Stomach smooth muscle (tissue), 2 donors: ENCODE results near the gene CMTM2.

ENCODE experiments used
- H3K27ac ChIP-seq: one replicate; pipeline ENCODE4 v1.7.0; 2013; ENCODE audit warnings: mild to moderate bottlenecking, low read length, inconsistent platforms
- H3K27me3 ChIP-seq, 2 donors: one replicate each; pipeline ENCODE4 v1.7.0; 2013; ENCODE audit warnings: low read length in 2 of 2; ENCODE audit not compliant: insufficient read depth in 2 of 2, control insufficient read depth in 1 of 2
- H3K36me3 ChIP-seq, 2 donors: one replicate each; pipeline ENCODE4 v1.7.0; 2013; ENCODE audit warnings: low read length in 2 of 2; ENCODE audit not compliant: control insufficient read depth in 2 of 2, insufficient read depth in 2 of 2
- H3K4me1 ChIP-seq: one replicate; pipeline ENCODE4 v1.7.0; 2013; ENCODE audit warnings: low read length; ENCODE audit not compliant: control insufficient read depth, insufficient read depth
- H3K4me3 ChIP-seq, 2 donors: one replicate each; pipeline ENCODE4 v1.7.0; 2013; ENCODE audit warnings: low read length in 2 of 2
- H3K9ac ChIP-seq, 2 donors: one replicate each; pipeline ENCODE4 v1.7.0; 2013; ENCODE audit warnings: low read length in 2 of 2, mild to moderate bottlenecking in 1 of 2
- H3K9me3 ChIP-seq, 2 donors: one replicate each; pipeline ENCODE4 v1.7.0; 2013; ENCODE audit warnings: low read length in 2 of 2; ENCODE audit not compliant: control insufficient read depth in 2 of 2
- donor health status: healthy.
- donor health status: Pancreatic carcinoma.

The CMTM2 gene, protein sequence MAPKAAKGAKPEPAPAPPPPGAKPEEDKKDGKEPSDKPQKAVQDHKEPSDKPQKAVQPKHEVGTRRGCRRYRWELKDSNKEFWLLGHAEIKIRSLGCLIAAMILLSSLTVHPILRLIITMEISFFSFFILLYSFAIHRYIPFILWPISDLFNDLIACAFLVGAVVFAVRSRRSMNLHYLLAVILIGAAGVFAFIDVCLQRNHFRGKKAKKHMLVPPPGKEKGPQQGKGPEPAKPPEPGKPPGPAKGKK

GRCh38 chr16:66578651-66579531 is at the start of gene CMTM2:
Gene CMTM2, plus strand, starts transcription at chr16:66579463. Its CDS starts 145 bp downstream, at chr16:66579608.
- H3K9me3 ChIP-seq = no peaks in the 10 kb centered on the region
- H3K27ac ChIP-seq = no peak within 1 kb of the TSS
- H3K4me1 ChIP-seq = peaks cover 15% of the 10 kb centered on the region
- no peak within 1 kb of the TSS for H3K9ac ChIP-seq
- H3K4me3 ChIP-seq = peak within 1 kb of the TSS; percentile 24 to 54
- no peaks in the 10 kb centered on the region for H3K36me3 ChIP-seq
- H3K27me3 ChIP-seq = peaks cover 22 to 26% of the 10 kb centered on the region in 2 donors

- no peak overlapping the region for H3K9ac ChIP-seq
- H3K4me3 ChIP-seq = no peak overlapping the region
- no peaks in the 10 kb centered on the region for H3K9me3 ChIP-seq
- H3K27ac ChIP-seq = no peak overlapping the region
- H3K27me3 ChIP-seq = no peaks in the 10 kb centered on the region
- H3K36me3 ChIP-seq = peaks cover 45 to 55% of the 10 kb centered on the region in 2 donors
- H3K4me1 ChIP-seq = no peaks in the 10 kb centered on the region
Measured at GRCh38 chr16:66529475-66529874, 49.8 kb upstream of the CMTM2 start.

- Histone ChIP-seq H3K9me3 (no peaks in the 10 kb centered on the region), H3K27me3 (no peaks in the 10 kb centered on the region), H3K36me3 (peaks cover 40 to 42% of the 10 kb centered on the region in 2 donors), H3K9ac (no peak overlapping the region), H3K4me3 (no peak overlapping the region), H3K4me1 (no peaks in the 10 kb centered on the region), H3K27ac (no peak overlapping the region)
Measured at GRCh38 chr16:66534376-66534799, 44.9 kb upstream of the CMTM2 start.

GRCh38 chr16:66536525-66536924 is 42.7 kb upstream of the CMTM2 start:
- Histone ChIP-seq H3K4me1 (no peaks in the 10 kb centered on the region), H3K27me3 (no peaks in the 10 kb centered on the region), H3K9me3 (no peaks in the 10 kb centered on the region), H3K36me3 (peaks cover 26 to 34% of the 10 kb centered on the region in 2 donors), H3K27ac (no peak overlapping the region), H3K4me3 (no peak overlapping the region), H3K9ac (no peak overlapping the region)

DNA sequence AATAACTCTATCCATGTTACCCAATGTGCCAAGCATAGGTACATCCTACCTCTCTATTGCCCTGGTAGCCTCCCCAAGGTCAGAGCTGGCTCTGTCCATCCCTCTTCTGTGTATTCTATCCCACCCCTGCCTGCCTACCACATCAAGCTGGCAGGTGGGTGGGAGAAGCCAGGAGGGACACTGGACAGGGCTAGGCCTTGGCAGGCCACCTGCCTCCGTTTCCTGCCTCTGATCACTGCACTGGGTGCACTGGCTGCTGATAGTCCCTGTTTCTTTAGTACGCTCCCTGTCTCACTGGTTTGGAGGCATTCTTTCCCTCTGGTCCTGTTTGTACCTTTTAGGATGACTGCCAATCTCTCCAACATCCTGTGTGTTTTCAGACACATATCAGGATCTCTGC is 42.0 kb upstream of the CMTM2 start:
- Histone ChIP-seq H3K9ac (no peak overlapping the region), H3K9me3 (no peaks in the 10 kb centered on the region), H3K4me1 (peaks cover 2% of the 10 kb centered on the region), H3K36me3 (peaks cover 25 to 40% of the 10 kb centered on the region in 2 donors), H3K27me3 (no peaks in the 10 kb centered on the region), H3K4me3 (no peak overlapping the region), H3K27ac (no peak overlapping the region)

- Histone ChIP-seq H3K27ac (no peak overlapping the region), H3K9ac (no peak overlapping the region), H3K4me1 (peaks cover 5% of the 10 kb centered on the region), H3K36me3 (peaks cover 32 to 46% of the 10 kb centered on the region in 2 donors), H3K4me3 (no peak overlapping the region), H3K27me3 (no peaks in the 10 kb centered on the region), H3K9me3 (no peaks in the 10 kb centered on the region)
Measured at GRCh38 chr16:66538910-66539309, 40.4 kb upstream of the CMTM2 start.

GRCh38 chr16:66539623-66540469 is 39.4 kb upstream of the CMTM2 start:
- H3K27me3 ChIP-seq = no peaks in the 10 kb centered on the region
- H3K4me3 ChIP-seq = no peak overlapping the region
- peaks cover 32 to 47% of the 10 kb centered on the region in 2 donors for H3K36me3 ChIP-seq
- H3K9me3 ChIP-seq = no peaks in the 10 kb centered on the region
- H3K27ac ChIP-seq = no peak overlapping the region
- no peak overlapping the region for H3K9ac ChIP-seq
- peaks cover 5% of the 10 kb centered on the region for H3K4me1 ChIP-seq

DNA sequence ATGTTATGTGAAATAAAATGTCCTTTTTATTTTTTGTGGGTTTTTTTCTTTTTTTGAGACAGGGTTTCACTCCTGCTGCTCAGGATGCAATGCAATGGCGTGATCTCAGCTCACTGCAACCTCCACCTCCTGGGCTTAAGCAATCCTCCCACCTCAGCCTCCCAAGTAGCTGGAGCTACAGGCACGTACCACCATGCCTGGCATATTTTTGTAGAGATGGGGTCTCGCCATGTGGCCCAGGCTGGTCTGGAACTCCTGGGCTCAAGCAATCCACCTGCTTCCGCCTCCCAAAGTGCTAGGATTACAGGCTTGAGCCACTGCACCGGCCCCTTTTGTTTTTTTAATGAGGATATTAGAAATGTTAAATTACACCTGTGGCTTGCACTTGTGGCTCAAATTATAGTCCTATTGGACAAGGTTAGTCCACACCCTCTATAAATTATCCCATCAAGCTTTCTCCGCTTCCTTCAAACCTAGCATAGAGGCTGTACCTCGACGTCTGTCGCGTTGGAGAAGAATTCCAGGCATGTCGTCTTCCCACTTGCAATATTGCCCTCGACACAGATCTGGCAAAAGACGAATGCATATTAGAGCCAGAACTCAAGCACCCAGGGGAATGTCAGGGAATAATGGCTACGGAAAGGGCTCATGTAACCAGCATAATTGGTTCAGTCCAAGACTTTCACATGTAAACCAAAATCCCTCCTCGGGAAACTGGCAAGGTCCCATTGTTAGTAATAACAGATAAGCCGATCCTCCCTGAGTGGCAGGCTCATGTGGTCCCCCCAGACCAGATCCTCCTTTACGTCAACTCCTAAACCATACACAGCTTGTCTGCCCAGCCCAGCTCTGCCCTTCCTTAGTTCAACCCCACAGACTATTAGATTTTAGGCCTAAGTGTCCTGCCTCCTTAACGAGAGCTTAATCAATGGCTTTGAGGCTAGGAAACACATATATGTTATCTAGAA is 37.6 kb upstream of the CMTM2 start:
- H3K4me1 ChIP-seq = peaks cover 5% of the 10 kb centered on the region
- peaks cover 18 to 39% of the 10 kb centered on the region in 2 donors for H3K36me3 ChIP-seq
- no peak overlapping the region for H3K4me3 ChIP-seq
- H3K9me3 ChIP-seq = no peaks in the 10 kb centered on the region
- no peaks in the 10 kb centered on the region for H3K27me3 ChIP-seq
- H3K9ac ChIP-seq = no peak overlapping the region
- no peak overlapping the region for H3K27ac ChIP-seq

DNA sequence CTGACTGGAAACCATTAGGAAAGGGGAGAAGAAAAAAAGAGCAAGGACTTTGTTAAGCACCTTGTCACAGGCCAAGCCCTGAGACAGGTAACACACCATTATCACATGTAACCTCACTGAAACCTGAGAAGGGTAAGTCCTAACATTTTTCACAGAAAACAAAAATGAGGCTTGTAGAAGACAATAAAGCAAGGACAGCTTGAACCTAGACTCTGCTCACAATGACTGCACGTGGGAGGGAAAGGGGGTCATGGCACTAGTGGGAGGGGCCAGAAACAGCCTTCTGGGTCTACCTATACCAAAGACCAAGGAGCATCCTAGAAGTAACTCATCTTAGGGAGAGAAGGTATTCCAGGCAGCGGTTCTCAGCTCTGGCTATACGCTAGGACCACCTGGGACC is 36.9 kb upstream of the CMTM2 start:
- peaks cover 5% of the 10 kb centered on the region for H3K4me1 ChIP-seq
- H3K36me3 ChIP-seq = peaks cover 14 to 34% of the 10 kb centered on the region in 2 donors

More for the DNA sequence above, 36.9 kb upstream of the CMTM2 start:
- Histone ChIP-seq H3K4me3 (no peak overlapping the region), H3K9ac (no peak overlapping the region), H3K27ac (no peak overlapping the region), H3K27me3 (no peaks in the 10 kb centered on the region), H3K9me3 (no peaks in the 10 kb centered on the region)
